GM23338 (cell line): Measurements from ENCODE around the gene SLC66A2. TPM values are rescaled to one million over a fixed set of nuclear protein-coding genes. Genes with fewer than 3 reads are reported as not detected.

Experiments used
- ATAC-seq: fragments of 200-7000 bp; cut with Tn5 transposase; 3 replicates; pipeline ENCODE4 v1.9.1; 2020
- DNase-seq: peaks from one replicate; pipeline ENCODE4 v3.0.0-alpha.2; 2015; ENCODE audit warnings: low spot score
- H2AFZ ChIP-seq: fragments of 200-600 bp; sonication (generic); 2 replicates; pipeline ENCODE4 v1.8.0; 2016; ENCODE audit warnings: antibody characterized with exemption, mild to moderate bottlenecking, moderate library complexity
- H3F3A ChIP-seq: fragments of 200-600 bp; sonication (generic); replicated peaks from 2 replicates; pipeline ENCODE4 v1.8.0; 2017; ENCODE audit warnings: antibody characterized with exemption, mixed run types, low read depth
- H3K27ac ChIP-seq: fragments of 200-600 bp; sonication (generic); 2 replicates; pipeline ENCODE4 v1.6.1; 2016; ENCODE audit warnings: low read depth
- H3K27me3 ChIP-seq: fragments of 200-600 bp; sonication (generic); 2 replicates; pipeline ENCODE4 v1.8.0; 2016; ENCODE audit warnings: mild to moderate bottlenecking, mixed run types, moderate library complexity; ENCODE audit not compliant: insufficient read depth
- H3K36me3 ChIP-seq: fragments of 200-600 bp; sonication (generic); 2 replicates; pipeline ENCODE4 v1.8.0; 2016; ENCODE audit warnings: mild to moderate bottlenecking; ENCODE audit not compliant: insufficient read depth
- H3K4me1 ChIP-seq: fragments of 200-600 bp; sonication (generic); 2 replicates; pipeline ENCODE4 v1.8.0; 2016; ENCODE audit warnings: mild to moderate bottlenecking, moderate library complexity; ENCODE audit not compliant: insufficient read depth
- H3K4me2 ChIP-seq: fragments of 200-600 bp; sonication (generic); 2 replicates; pipeline ENCODE4 v1.7.1; 2017; ENCODE audit warnings: mixed run types
- H3K4me3 ChIP-seq: fragments of 200-600 bp; sonication (generic); 2 replicates; pipeline ENCODE4 v1.6.1; 2016; ENCODE audit warnings: mixed run types
- H3K79me2 ChIP-seq: fragments of 200-600 bp; sonication (generic); replicated peaks from 2 replicates; pipeline ENCODE4 v1.8.0; 2017; ENCODE audit warnings: mild to moderate bottlenecking; ENCODE audit not compliant: insufficient read depth
- H3K9me2 ChIP-seq: fragments of 200-600 bp; sonication (generic); 2 replicates; pipeline ENCODE4 v1.8.0; 2017; ENCODE audit not compliant: insufficient read depth
- H4K20me1 ChIP-seq: fragments of 200-600 bp; sonication (generic); replicated peaks from 2 replicates; pipeline ENCODE4 v1.8.0; 2017; ENCODE audit warnings: mild to moderate bottlenecking; ENCODE audit not compliant: insufficient read depth
- H3K27ac Mint-ChIP-seq: 2 replicates; pipeline ENCODE4 v1.8.0; 2020; ENCODE audit warnings: inconsistent platforms, mild to moderate bottlenecking, moderate library complexity, mixed read lengths
- H3K27me3 Mint-ChIP-seq: 3 replicates; pipeline ENCODE4 v1.8.0; 2022; ENCODE audit warnings: low read depth, mild to moderate bottlenecking, moderate library complexity, mixed read lengths, inconsistent platforms; ENCODE audit not compliant: insufficient read depth, poor library complexity
- H3K36me3 Mint-ChIP-seq: 3 replicates; pipeline ENCODE4 v1.8.0; 2021; ENCODE audit warnings: low read depth, mild to moderate bottlenecking, inconsistent platforms, moderate library complexity, mixed read lengths
- H3K4me1 Mint-ChIP-seq: 3 replicates; pipeline ENCODE4 v1.8.0; 2020; ENCODE audit warnings: mild to moderate bottlenecking, inconsistent platforms, mixed read lengths
- H3K4me3 Mint-ChIP-seq: 3 replicates; pipeline ENCODE4 v1.8.0; 2021; ENCODE audit warnings: moderate library complexity, mild to moderate bottlenecking, inconsistent platforms, mixed read lengths
- H3K9me3 Mint-ChIP-seq: 3 replicates; pipeline ENCODE4 v1.8.0; 2020; ENCODE audit warnings: moderate library complexity, mild to moderate bottlenecking, inconsistent platforms, mixed read lengths
- CREB1 ChIP-seq: fragments of 250-450 bp; sonication (Bioruptor Pico); IDR thresholded peaks from 2 replicates; pipeline ENCODE4 v1.5.0; 2020; ENCODE audit warnings: low read depth, mild to moderate bottlenecking, moderate library complexity
- ETS1 ChIP-seq: IDR thresholded peaks from 2 replicates; pipeline ENCODE4 v1.6.1; 2016; ENCODE audit warnings: antibody characterized with exemption
- EZH2 ChIP-seq: fragments of 200-600 bp; sonication (generic); IDR thresholded peaks from one replicate; pipeline ENCODE4 v1.8.0; 2017; ENCODE audit warnings: antibody characterized with exemption, mild to moderate bottlenecking, low read depth; ENCODE audit not compliant: unreplicated experiment
- EZH2phosphoT487 ChIP-seq: fragments of 200-600 bp; sonication (generic); IDR thresholded peaks from one replicate; pipeline ENCODE4 v1.8.1; 2018; ENCODE audit warnings: antibody characterized with exemption; ENCODE audit not compliant: unreplicated experiment
- JUNB ChIP-seq: IDR thresholded peaks from one replicate; pipeline ENCODE4 v1.6.1; 2016; ENCODE audit warnings: antibody characterized with exemption; ENCODE audit not compliant: unreplicated experiment
- NANOG ChIP-seq: IDR thresholded peaks from 2 replicates; pipeline ENCODE4 v1.6.1; 2016; ENCODE audit warnings: antibody characterized with exemption, borderline replicate concordance
- POLR2AphosphoS5 ChIP-seq: IDR thresholded peaks from 2 replicates; pipeline ENCODE4 v1.6.1; 2016; ENCODE audit warnings: antibody characterized with exemption, low read depth
- REST ChIP-seq: IDR thresholded peaks from one replicate; pipeline ENCODE4 v1.6.1; 2018; ENCODE audit warnings: antibody characterized with exemption; ENCODE audit not compliant: unreplicated experiment
- STAT1 ChIP-seq: IDR thresholded peaks from one replicate; pipeline ENCODE4 v1.6.1; 2016; ENCODE audit warnings: antibody characterized with exemption; ENCODE audit not compliant: unreplicated experiment
- ZNF114 ChIP-seq: fragments of 250-450 bp; sonication (Bioruptor Pico); IDR thresholded peaks from 2 replicates; pipeline ENCODE4 v1.5.0; 2020; ENCODE audit warnings: mild to moderate bottlenecking, moderate library complexity
- ZNF331 ChIP-seq: fragments of 250-450 bp; sonication (Bioruptor Pico); IDR thresholded peaks from 2 replicates; pipeline ENCODE4 v1.5.0; 2020; ENCODE audit warnings: low read depth, mild to moderate bottlenecking, moderate library complexity
- polyA plus RNA-seq: library from polyadenylated mRNA; unstranded; fragments of >200 nt; fragmentation: Nextera tagmentation; extraction: Ambion mirVana; gene quantifications from 2 replicates; pipeline ENCODE4 v1.2.1, GENCODE V29; 2016
- total RNA-seq: library from RNA; depleted of rRNA; stranded (reverse); fragments of >200 nt; shearing (Covaris generic); gene quantifications from 2 replicates; pipeline ENCODE4 v1.2.3, GENCODE V29; 2014
- TF ChIP-seq, protein P1 (sequence below): fragments of 250-450 bp; sonication (Bioruptor Pico); IDR thresholded peaks from 2 replicates; pipeline ENCODE4 v1.5.0; 2020; ENCODE audit warnings: mild to moderate bottlenecking, moderate library complexity
- TF ChIP-seq, protein P2 (sequence below), 2 experiments: fragments of 200-600 bp in 1 of 2; sonication (generic) in 1 of 2; conservative IDR thresholded peaks; 2 replicates each; pipeline versions ENCODE4 v1.5.1 to v1.6.1; 2016 to 2017; ENCODE audit warnings: antibody characterized with exemption in 2 of 2, low read depth in 2 of 2, mild to moderate bottlenecking in 2 of 2, moderate library complexity in 1 of 2

The SLC66A2 gene
- total and polyA plus RNA-seq, 2 experiments from 2014 or later: 4.0 to 18.1 TPM

GRCh38 chr18:79954791-79955190 lies 3.3 kb upstream of the SLC66A2 start:
- H3K27me3 ChIP-seq: peaks cover 87% of the 10 kb centered on the region
- ATAC-seq: no peak
- no peaks in the 10 kb centered on the region for H3K9me2 ChIP-seq
- no peaks in the 10 kb centered on the region; the same call in 2 of the 3 replicates for H3K36me3 Mint-ChIP-seq
- no peak overlapping the region for H3K4me3 Mint-ChIP-seq
- TF ChIP-seq REST: no peak
- TF ChIP-seq STAT1: no peak
- no peak for TF ChIP-seq JUNB
- no peak for TF ChIP-seq ZNF114
- no peak for TF ChIP-seq EZH2
- no peak for TF ChIP-seq ETS1
- TF ChIP-seq POLR2AphosphoS5: no peak
- TF ChIP-seq, protein P1, sequence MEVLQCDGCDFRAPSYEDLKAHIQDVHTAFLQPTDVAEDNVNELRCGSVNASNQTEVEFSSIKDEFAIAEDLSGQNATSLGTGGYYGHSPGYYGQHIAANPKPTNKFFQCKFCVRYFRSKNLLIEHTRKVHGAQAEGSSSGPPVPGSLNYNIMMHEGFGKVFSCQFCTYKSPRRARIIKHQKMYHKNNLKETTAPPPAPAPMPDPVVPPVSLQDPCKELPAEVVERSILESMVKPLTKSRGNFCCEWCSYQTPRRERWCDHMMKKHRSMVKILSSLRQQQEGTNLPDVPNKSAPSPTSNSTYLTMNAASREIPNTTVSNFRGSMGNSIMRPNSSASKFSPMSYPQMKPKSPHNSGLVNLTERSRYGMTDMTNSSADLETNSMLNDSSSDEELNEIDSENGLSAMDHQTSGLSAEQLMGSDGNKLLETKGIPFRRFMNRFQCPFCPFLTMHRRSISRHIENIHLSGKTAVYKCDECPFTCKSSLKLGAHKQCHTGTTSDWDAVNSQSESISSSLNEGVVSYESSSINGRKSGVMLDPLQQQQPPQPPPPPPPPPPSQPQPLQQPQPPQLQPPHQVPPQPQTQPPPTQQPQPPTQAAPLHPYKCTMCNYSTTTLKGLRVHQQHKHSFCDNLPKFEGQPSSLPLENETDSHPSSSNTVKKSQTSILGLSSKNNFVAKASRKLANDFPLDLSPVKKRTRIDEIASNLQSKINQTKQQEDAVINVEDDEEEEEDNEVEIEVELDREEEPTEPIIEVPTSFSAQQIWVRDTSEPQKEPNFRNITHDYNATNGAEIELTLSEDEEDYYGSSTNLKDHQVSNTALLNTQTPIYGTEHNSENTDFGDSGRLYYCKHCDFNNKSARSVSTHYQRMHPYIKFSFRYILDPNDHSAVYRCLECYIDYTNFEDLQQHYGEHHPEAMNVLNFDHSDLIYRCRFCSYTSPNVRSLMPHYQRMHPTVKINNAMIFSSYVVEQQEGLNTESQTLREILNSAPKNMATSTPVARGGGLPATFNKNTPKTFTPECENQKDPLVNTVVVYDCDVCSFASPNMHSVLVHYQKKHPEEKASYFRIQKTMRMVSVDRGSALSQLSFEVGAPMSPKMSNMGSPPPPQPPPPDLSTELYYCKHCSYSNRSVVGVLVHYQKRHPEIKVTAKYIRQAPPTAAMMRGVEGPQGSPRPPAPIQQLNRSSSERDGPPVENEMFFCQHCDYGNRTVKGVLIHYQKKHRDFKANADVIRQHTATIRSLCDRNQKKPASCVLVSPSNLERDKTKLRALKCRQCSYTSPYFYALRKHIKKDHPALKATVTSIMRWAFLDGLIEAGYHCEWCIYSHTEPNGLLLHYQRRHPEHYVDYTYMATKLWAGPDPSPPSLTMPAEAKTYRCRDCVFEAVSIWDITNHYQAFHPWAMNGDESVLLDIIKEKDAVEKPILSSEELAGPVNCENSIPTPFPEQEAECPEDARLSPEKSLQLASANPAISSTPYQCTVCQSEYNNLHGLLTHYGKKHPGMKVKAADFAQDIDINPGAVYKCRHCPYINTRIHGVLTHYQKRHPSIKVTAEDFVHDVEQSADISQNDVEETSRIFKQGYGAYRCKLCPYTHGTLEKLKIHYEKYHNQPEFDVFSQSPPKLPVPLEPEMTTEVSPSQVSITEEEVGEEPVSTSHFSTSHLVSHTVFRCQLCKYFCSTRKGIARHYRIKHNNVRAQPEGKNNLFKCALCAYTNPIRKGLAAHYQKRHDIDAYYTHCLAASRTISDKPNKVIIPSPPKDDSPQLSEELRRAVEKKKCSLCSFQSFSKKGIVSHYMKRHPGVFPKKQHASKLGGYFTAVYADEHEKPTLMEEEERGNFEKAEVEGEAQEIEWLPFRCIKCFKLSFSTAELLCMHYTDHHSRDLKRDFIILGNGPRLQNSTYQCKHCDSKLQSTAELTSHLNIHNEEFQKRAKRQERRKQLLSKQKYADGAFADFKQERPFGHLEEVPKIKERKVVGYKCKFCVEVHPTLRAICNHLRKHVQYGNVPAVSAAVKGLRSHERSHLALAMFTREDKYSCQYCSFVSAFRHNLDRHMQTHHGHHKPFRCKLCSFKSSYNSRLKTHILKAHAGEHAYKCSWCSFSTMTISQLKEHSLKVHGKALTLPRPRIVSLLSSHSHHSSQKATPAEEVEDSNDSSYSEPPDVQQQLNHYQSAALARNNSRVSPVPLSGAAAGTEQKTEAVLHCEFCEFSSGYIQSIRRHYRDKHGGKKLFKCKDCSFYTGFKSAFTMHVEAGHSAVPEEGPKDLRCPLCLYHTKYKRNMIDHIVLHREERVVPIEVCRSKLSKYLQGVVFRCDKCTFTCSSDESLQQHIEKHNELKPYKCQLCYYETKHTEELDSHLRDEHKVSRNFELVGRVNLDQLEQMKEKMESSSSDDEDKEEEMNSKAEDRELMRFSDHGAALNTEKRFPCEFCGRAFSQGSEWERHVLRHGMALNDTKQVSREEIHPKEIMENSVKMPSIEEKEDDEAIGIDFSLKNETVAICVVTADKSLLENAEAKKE (CRISPR knock-in tag): no peak
- no peak for TF ChIP-seq ZNF331 (CRISPR knock-in tag)
- no peak for TF ChIP-seq NANOG
- TF ChIP-seq EZH2phosphoT487: no peak
- TF ChIP-seq, protein P2, sequence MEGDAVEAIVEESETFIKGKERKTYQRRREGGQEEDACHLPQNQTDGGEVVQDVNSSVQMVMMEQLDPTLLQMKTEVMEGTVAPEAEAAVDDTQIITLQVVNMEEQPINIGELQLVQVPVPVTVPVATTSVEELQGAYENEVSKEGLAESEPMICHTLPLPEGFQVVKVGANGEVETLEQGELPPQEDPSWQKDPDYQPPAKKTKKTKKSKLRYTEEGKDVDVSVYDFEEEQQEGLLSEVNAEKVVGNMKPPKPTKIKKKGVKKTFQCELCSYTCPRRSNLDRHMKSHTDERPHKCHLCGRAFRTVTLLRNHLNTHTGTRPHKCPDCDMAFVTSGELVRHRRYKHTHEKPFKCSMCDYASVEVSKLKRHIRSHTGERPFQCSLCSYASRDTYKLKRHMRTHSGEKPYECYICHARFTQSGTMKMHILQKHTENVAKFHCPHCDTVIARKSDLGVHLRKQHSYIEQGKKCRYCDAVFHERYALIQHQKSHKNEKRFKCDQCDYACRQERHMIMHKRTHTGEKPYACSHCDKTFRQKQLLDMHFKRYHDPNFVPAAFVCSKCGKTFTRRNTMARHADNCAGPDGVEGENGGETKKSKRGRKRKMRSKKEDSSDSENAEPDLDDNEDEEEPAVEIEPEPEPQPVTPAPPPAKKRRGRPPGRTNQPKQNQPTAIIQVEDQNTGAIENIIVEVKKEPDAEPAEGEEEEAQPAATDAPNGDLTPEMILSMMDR (conservative IDR thresholded peaks at IDR 0.05; ENCODE audit: low read depth in 2 of 2): no peak
- TF ChIP-seq CREB1 (CRISPR knock-in tag): no peak
- peaks cover 15% of the 10 kb centered on the region for H3K4me1 ChIP-seq
- H3K27me3 Mint-ChIP-seq: peaks cover 71% of the 10 kb centered on the region
- H3K4me1 Mint-ChIP-seq: peaks cover 16% of the 10 kb centered on the region
- no peak overlapping the region for H3K4me3 ChIP-seq
- no peaks in the 10 kb centered on the region; the same call in 2 of the 3 replicates for H3K9me3 Mint-ChIP-seq
- no peak for DNase-seq
- no peaks in the 10 kb centered on the region for H3K79me2 ChIP-seq
- H3K27ac Mint-ChIP-seq: no peak overlapping the region
- no peak overlapping the region for H3K27ac ChIP-seq
- no peaks in the 10 kb centered on the region for H3K36me3 ChIP-seq
- H4K20me1 ChIP-seq: peaks cover 14% of the 10 kb centered on the region
- H2AFZ ChIP-seq: no peak overlapping the region
- H3K4me2 ChIP-seq: no peak overlapping the region
- 0 out of 2 replicates have a peak, but pooled peaks cover 2% of the 10 kb centered on the region for H3F3A ChIP-seq
